Stimulated activated CD4-positive, alpha-beta T cell treated with anti-CD3 and anti-CD28 coated beads, Interleukin-12 subunit alpha, Interleukin-12 subunit beta, amount 100 ng/mL, for 48 hours (primary cell): ENCODE data around the gene DLX3.
"Not testable (repeated sequence)": the region's sequence is repeated elsewhere in the genome, so short reads cannot be mapped to it uniquely, and the experiment has no call there.

Source experiments
- DNase-seq, 3 donors: peaks; one replicate each; pipeline ENCODE4 v3.0.0-alpha.2; 2020; ENCODE audit warnings: low read depth in 2 of 3, low spot score in 1 of 3

The DLX3 gene

GRCh38 chr17:49995055-49995738 lies at the start of gene DLX3:
DLX3 (minus strand) TSS chr17:49995224; CDS start chr17:49994998, 226 bp downstream.
- DNase-seq, result no peak

GRCh38 chr17:50044483-50044882 lies 49.5 kb upstream of the DLX3 start:
- DNase-seq, result no peak

- no peak for DNase-seq
Measured at GRCh38 chr17:50043290-50044148, 48.5 kb upstream of the DLX3 start.

GRCh38 chr17:50042211-50042610 lies 47.2 kb upstream of the DLX3 start:
- no peak for DNase-seq

- DNase-seq, result not testable (repeated sequence)
Measured at GRCh38 chr17:50040496-50040895, 45.5 kb upstream of the DLX3 start.

GRCh38 chr17:50039058-50039457 lies 44.0 kb upstream of the DLX3 start:
- no peak for DNase-seq

GRCh38 chr17:50037321-50038107 lies 42.5 kb upstream of the DLX3 start:
- DNase-seq, result no peak

GRCh38 chr17:50036455-50037261 lies 41.6 kb upstream of the DLX3 start:
- DNase-seq, result no peak

- no peak for DNase-seq
Measured at GRCh38 chr17:50035945-50036344, 40.9 kb upstream of the DLX3 start.

- no peak for DNase-seq
Measured at GRCh38 chr17:50035421-50035879, 40.4 kb upstream of the DLX3 start.

- no peak for DNase-seq
Measured at GRCh38 chr17:50034498-50035364, 39.7 kb upstream of the DLX3 start.

GRCh38 chr17:50033316-50033715 lies 38.3 kb upstream of the DLX3 start:
- no peak for DNase-seq

- DNase-seq, result no peak
Measured at GRCh38 chr17:50029185-50029584, 34.2 kb upstream of the DLX3 start.

- DNase-seq, result no peak
Measured at GRCh38 chr17:50028736-50029120, 33.7 kb upstream of the DLX3 start.

- no peak for DNase-seq
Measured at GRCh38 chr17:50027881-50028735, 33.1 kb upstream of the DLX3 start.

GRCh38 chr17:50027172-50027880 lies 32.3 kb upstream of the DLX3 start:
- DNase-seq, result no peak

GRCh38 chr17:50026837-50027171 lies 31.8 kb upstream of the DLX3 start:
- DNase-seq, result peak; percentile 71 to 92 (median 71)

GRCh38 chr17:50026046-50026675 lies 31.1 kb upstream of the DLX3 start:
- no peak for DNase-seq
